ENCODE results near the gene OR13J1. TPM values are rescaled to one million over a fixed set of nuclear protein-coding genes. Genes with fewer than 3 reads are reported as not detected.

The OR13J1 gene
- total and polyA plus RNA-seq, 2 experiments from 2014 or later, result 0.15 TPM; not detected in 1

- TF ChIP-seq STAT1 (IDR thresholded peaks at IDR 0.05; ENCODE audit: unreplicated experiment) (no peak), ZNF114 (CRISPR knock-in tag; IDR thresholded peaks at IDR 0.05) (no peak), ZNF331 (CRISPR knock-in tag; IDR thresholded peaks at IDR 0.05; ENCODE audit: low read depth) (no peak), EZH2 (IDR thresholded peaks at IDR 0.05; ENCODE audit: low read depth, unreplicated experiment) (no peak)
- Histone ChIP-seq H3F3A (replicated peaks; ENCODE audit: low read depth) (no peaks in the 10 kb centered on the region), H2AFZ (peak overlapping the region; percentile 99), H3K27ac (ENCODE audit: low read depth) (peak overlapping the region; percentile 80; the same call in 1 of the 2 replicates), H3K79me2 (replicated peaks; ENCODE audit: insufficient read depth) (no peaks in the 10 kb centered on the region), H3K9me2 (ENCODE audit: insufficient read depth) (no peaks in the 10 kb centered on the region), H3K4me3 (0 out of 2 replicates have a peak overlapping the region, but pooled peaks have one; percentile 20), H3K4me1 (ENCODE audit: insufficient read depth) (peaks cover 20% of the 10 kb centered on the region), H3K4me2 (peak overlapping the region; percentile 69), H3K27me3 (ENCODE audit: insufficient read depth) (no peaks in the 10 kb centered on the region), H3K36me3 (ENCODE audit: insufficient read depth) (no peaks in the 10 kb centered on the region), H4K20me1 (replicated peaks; ENCODE audit: insufficient read depth) (no peaks in the 10 kb centered on the region)
- Mint-ChIP-seq H3K27ac (peak overlapping the region; percentile 82), H3K4me1 (peaks cover 53% of the 10 kb centered on the region), H3K4me3 (peak overlapping the region; percentile 43; the same call in 1 of the 3 replicates), H3K36me3 (ENCODE audit: low read depth) (no peaks in the 10 kb centered on the region), H3K27me3 (ENCODE audit: insufficient read depth, low read depth, poor library complexity) (peaks cover 12% of the 10 kb centered on the region), H3K9me3 (no peaks in the 10 kb centered on the region)
- DNase-seq (ENCODE audit: low spot score) (peak; percentile 67), ATAC-seq (peak; percentile 43)
Measured at GRCh38 chr9:35907711-35908503, 37.7 kb upstream of the OR13J1 start.

GRCh38 chr9:35906923-35907699 is 36.9 kb upstream of the OR13J1 start:
- DNase-seq (ENCODE audit: low spot score) (no peak), ATAC-seq (peak; percentile 14)
- peak overlapping the region; percentile 82 for H3K27ac Mint-ChIP-seq
- Histone ChIP-seq H3F3A (replicated peaks; ENCODE audit: low read depth) (no peaks in the 10 kb centered on the region), H3K4me1 (ENCODE audit: insufficient read depth) (peaks cover 20% of the 10 kb centered on the region), H3K79me2 (replicated peaks; ENCODE audit: insufficient read depth) (no peaks in the 10 kb centered on the region), H3K27me3 (ENCODE audit: insufficient read depth) (no peaks in the 10 kb centered on the region), H4K20me1 (replicated peaks; ENCODE audit: insufficient read depth) (no peaks in the 10 kb centered on the region), H3K36me3 (ENCODE audit: insufficient read depth) (no peaks in the 10 kb centered on the region), H2AFZ (peak overlapping the region; percentile 99), H3K9me2 (ENCODE audit: insufficient read depth) (no peaks in the 10 kb centered on the region), H3K4me3 (0 out of 2 replicates have a peak overlapping the region, but pooled peaks have one; percentile 20), H3K4me2 (peak overlapping the region; percentile 69), H3K27ac (ENCODE audit: low read depth) (peak overlapping the region; percentile 80; the same call in 1 of the 2 replicates)
- H3K4me3 Mint-ChIP-seq, result peak overlapping the region; percentile 43; the same call in 1 of the 3 replicates
- H3K9me3 Mint-ChIP-seq, result no peaks in the 10 kb centered on the region
- H3K27me3 Mint-ChIP-seq (ENCODE audit: insufficient read depth, low read depth, poor library complexity), result peaks cover 12% of the 10 kb centered on the region
- H3K4me1 Mint-ChIP-seq, result peaks cover 55% of the 10 kb centered on the region
- H3K36me3 Mint-ChIP-seq (ENCODE audit: low read depth), result no peaks in the 10 kb centered on the region
- TF ChIP-seq STAT1 (IDR thresholded peaks at IDR 0.05; ENCODE audit: unreplicated experiment), result no peak
- no peak for TF ChIP-seq ZNF462 (CRISPR knock-in tag; IDR thresholded peaks at IDR 0.05)
- no peak for TF ChIP-seq EZH2phosphoT487 (IDR thresholded peaks at IDR 0.05; ENCODE audit: unreplicated experiment)
- no peak for TF ChIP-seq EZH2 (IDR thresholded peaks at IDR 0.05; ENCODE audit: low read depth, unreplicated experiment)
- TF ChIP-seq CREB1 (CRISPR knock-in tag; IDR thresholded peaks at IDR 0.05; ENCODE audit: low read depth), result no peak
- no peak for TF ChIP-seq NANOG (IDR thresholded peaks at IDR 0.05; ENCODE audit: borderline replicate concordance)
- no peak for TF ChIP-seq ETS1 (IDR thresholded peaks at IDR 0.05)
- no peak for TF ChIP-seq POLR2AphosphoS5 (IDR thresholded peaks at IDR 0.05; ENCODE audit: low read depth)
- no peak for TF ChIP-seq ZNF114 (CRISPR knock-in tag; IDR thresholded peaks at IDR 0.05)

Measured in GM23338 (cell line).